HCT116 (cell line): ENCODE data around the gene DENND1A. TPM values are rescaled to one million over a fixed set of nuclear protein-coding genes. Genes with fewer than 3 reads are reported as not detected.

Experiments used
- ATAC-seq: fragments of 200-7000 bp; cut with Tn5 transposase; 2 replicates; pipeline ENCODE4 v1.9.1; 2020; ENCODE audit warnings: mild to moderate bottlenecking, moderate library complexity
- BruUV-seq: library from RNA; stranded (reverse); fragments of 400-500 nt; replicated peaks from 2 replicates; lab custom pipeline; 2021; lab: Mats Ljungman, UMichigan
- CTCF ChIA-PET: fragments of 300-600 bp; sonication (Branson Sonifier 250); formaldehyde crosslinking; loops from one replicate; lab custom pipeline; 2021; ENCODE audit warnings: antibody characterized with exemption; lab: Charles Lee
- POLR2A ChIA-PET: fragments of 300-600, 350-600 bp; sonication (Branson Sonifier 250); formaldehyde crosslinking; loops from one replicate; lab custom pipeline; 2021; ENCODE audit warnings: antibody characterized with exemption; lab: Charles Lee
- RAD21 ChIA-PET, 2 experiments: fragments of 300-600 bp; sonication (Branson Sonifier 250); formaldehyde crosslinking; loops; one replicate each; lab custom pipeline; 2023; ENCODE audit warnings: low total read pairs in 2 of 2; ENCODE audit not compliant: uncharacterized antibody in 2 of 2, unreplicated experiment in 2 of 2, low non-redundant PET in 1 of 2; lab: Charles Lee
- DNase-seq: peaks from one replicate; pipeline ENCODE4 v3.0.0-alpha.2; 2010; ENCODE audit warnings: low read depth, low spot score
- H2AFZ ChIP-seq: fragments of 200-600 bp; shearing (Covaris generic), sonication (generic); 2 replicates; pipeline ENCODE4 v1.6.1; 2017; ENCODE audit warnings: low read depth, mixed run types, mixed read lengths, antibody characterized with exemption, low read length; ENCODE audit not compliant: poor library complexity, severe bottlenecking
- H3K27ac ChIP-seq: 2 replicates; pipeline ENCODE4 v1.5.1; 2012; ENCODE audit warnings: low read depth, low read length
- H3K27me3 ChIP-seq: fragments of 200-600 bp; sonication (generic); 2 replicates; pipeline ENCODE4 v1.6.1; 2016; ENCODE audit warnings: mixed run types, low read length, mixed read lengths; ENCODE audit not compliant: insufficient read depth
- H3K36me3 ChIP-seq, 2 experiments: fragments of 200-500 bp in 1 of 2; fragments of 200-600 bp in 1 of 2; sonication (Bioruptor generic) in 1 of 2; sonication (generic) in 1 of 2; 2 replicates each; pipeline versions ENCODE4 v1.5.1 to v1.6.1; 2014 to 2016; ENCODE audit warnings: low read length in 2 of 2, inconsistent platforms in 1 of 2, mixed read lengths in 1 of 2, mixed run types in 1 of 2; ENCODE audit not compliant: insufficient read depth in 2 of 2, control insufficient read depth in 1 of 2
- H3K4me1 ChIP-seq, 2 experiments: fragments of 200-600 bp in 1 of 2; sonication (generic) in 1 of 2; 2 replicates each; pipeline versions ENCODE4 v1.5.1 to v1.6.1; 2012 to 2017; ENCODE audit warnings: low read length in 2 of 2, inconsistent platforms in 1 of 2, mild to moderate bottlenecking in 1 of 2, mixed read lengths in 1 of 2, mixed run types in 1 of 2, moderate library complexity in 1 of 2; ENCODE audit not compliant: insufficient read depth in 2 of 2, control insufficient read depth in 1 of 2
- H3K4me2 ChIP-seq: fragments of 200-600 bp; sonication (generic); 2 replicates; pipeline ENCODE4 v1.6.1; 2017; ENCODE audit warnings: mixed run types, low read length, mixed read lengths
- H3K4me3 ChIP-seq, 2 experiments: fragments of 200-600 bp in 1 of 2; sonication (generic) in 1 of 2; replicated peaks in 1 of 2; 2 replicates each; pipeline ENCODE4 v1.5.1; 2011 to 2016; ENCODE audit warnings: low read length in 2 of 2, control low read depth in 1 of 2, low read depth in 1 of 2, mild to moderate bottlenecking in 1 of 2, mixed read lengths in 1 of 2, mixed run types in 1 of 2
- H3K79me2 ChIP-seq: fragments of 200-600 bp; sonication (generic); 2 replicates; pipeline ENCODE4 v1.6.1; 2017; ENCODE audit warnings: mild to moderate bottlenecking, mixed run types, low read length, moderate library complexity, mixed read lengths; ENCODE audit not compliant: insufficient read depth
- H3K9ac ChIP-seq: fragments of 200-600 bp; sonication (generic); 2 replicates; pipeline ENCODE4 v1.6.1; 2016; ENCODE audit warnings: low read length, mixed read lengths
- H3K9me2 ChIP-seq: fragments of 200-600 bp; sonication (generic), shearing (Covaris generic); 2 replicates; pipeline ENCODE4 v1.6.1; 2017; ENCODE audit warnings: mixed run types, mild to moderate bottlenecking, moderate library complexity; ENCODE audit not compliant: insufficient read depth
- H3K9me3 ChIP-seq, 2 experiments: fragments of 200-500 bp in 1 of 2; fragments of 200-600 bp in 1 of 2; sonication (Bioruptor generic) in 1 of 2; sonication (generic) in 1 of 2; 2 replicates each; pipeline ENCODE4 v1.6.1; 2014 to 2017; ENCODE audit warnings: low read length in 2 of 2, mixed read lengths in 2 of 2, inconsistent platforms in 1 of 2, low read depth in 1 of 2, mild to moderate bottlenecking in 1 of 2, mixed run types in 1 of 2, moderate library complexity in 1 of 2; ENCODE audit not compliant: control insufficient read depth in 1 of 2, insufficient read depth in 1 of 2
- H4K20me1 ChIP-seq: fragments of 200-600 bp; sonication (generic), shearing (Covaris generic); 2 replicates; pipeline ENCODE4 v1.6.1; 2017; ENCODE audit warnings: mixed run types, mild to moderate bottlenecking, moderate library complexity; ENCODE audit not compliant: insufficient read depth
- ATF3 ChIP-seq: IDR thresholded peaks from 2 replicates; pipeline ENCODE4 v1.6.1; 2012
- CEBPB ChIP-seq: IDR thresholded peaks from 2 replicates; pipeline ENCODE4 v1.6.1; 2012; ENCODE audit warnings: low read depth
- CTCF ChIP-seq, 3 experiments: fragments of 200-600 bp in 1 of 3; sonication (generic) in 1 of 3; IDR thresholded peaks in 2 of 3; conservative IDR thresholded peaks in 1 of 3; 2 replicates each; pipeline ENCODE4 v1.5.1; 2012 to 2017; ENCODE audit warnings: low read depth in 2 of 3, low read length in 2 of 3, antibody characterized with exemption in 1 of 3, borderline replicate concordance in 1 of 3, control low read depth in 1 of 3, mild to moderate bottlenecking in 1 of 3, mixed read lengths in 1 of 3, mixed run types in 1 of 3, moderate library complexity in 1 of 3; ENCODE audit not compliant: insufficient read depth in 1 of 3
- EZH2phosphoT487 ChIP-seq: fragments of 200-600 bp; IDR thresholded peaks from 2 replicates; pipeline ENCODE4 v1.6.1; 2018; ENCODE audit warnings: antibody characterized with exemption, borderline replicate concordance
- FOSL1 ChIP-seq: IDR thresholded peaks from 2 replicates; pipeline ENCODE4 v1.6.1; 2012; ENCODE audit warnings: low read depth
- JUND ChIP-seq: IDR thresholded peaks from 2 replicates; pipeline ENCODE4 v1.6.1; 2012
- POLR2A ChIP-seq: IDR thresholded peaks from 2 replicates; pipeline ENCODE4 v1.7.0; 2011; ENCODE audit warnings: borderline replicate concordance; ENCODE audit not compliant: insufficient read depth, insufficient read length; ENCODE audit errors: extremely low read depth
- REST ChIP-seq: IDR thresholded peaks from 2 replicates; pipeline ENCODE4 v1.6.1; 2012; ENCODE audit warnings: low read depth
- SP1 ChIP-seq: IDR thresholded peaks from 2 replicates; pipeline ENCODE4 v1.6.1; 2012; ENCODE audit warnings: low read depth
- SRF ChIP-seq: IDR thresholded peaks from 2 replicates; pipeline ENCODE4 v1.6.1; 2012; ENCODE audit warnings: low read depth
- ZBTB33 ChIP-seq: IDR thresholded peaks from 2 replicates; pipeline ENCODE4 v1.6.1; 2011; ENCODE audit warnings: mild to moderate bottlenecking, low read length, moderate library complexity; ENCODE audit not compliant: insufficient replicate concordance; ENCODE audit errors: extremely low read depth
- ZNF274 ChIP-seq: fragments of 200-500 bp; sonication (Bioruptor generic); IDR thresholded peaks from 2 replicates; pipeline ENCODE4 v1.6.1; 2014; ENCODE audit warnings: mild to moderate bottlenecking, low read depth, low read length, inconsistent platforms
- intact Hi-C: fragments of 100-400 bp; cut with micrococcal nuclease; formaldehyde crosslinking; loops from 2 replicates; pipeline ENCODE4 v1.10.0; 2022
- total RNA-seq: library from RNA; stranded (reverse); gene quantifications from one replicate; pipeline ENCODE4 v1.2.1, GENCODE V29; 2021; ENCODE audit not compliant: unreplicated experiment

Gene DENND1A
- total RNA-seq, 1 experiment from 2014 or later = 33.0 TPM

- no peak for DNase-seq
- TF ChIP-seq SRF (no peak), ATF3 (no peak)
- TF ChIP-seq, all 23 proteins: peak for 0
- intact Hi-C loops = no loop called here
- H3K36me3 ChIP-seq = no peaks in the 10 kb centered on the region
- no peak overlapping the region for H3K4me2 ChIP-seq
- ChIA-PET RAD21 (no interaction called here), CTCF (no interaction called here), POLR2A (no interaction called here)
- no peak overlapping the region for H3K27ac ChIP-seq
- H3K4me3 ChIP-seq = no peak overlapping the region
- no peaks in the 10 kb centered on the region for H3K79me2 ChIP-seq
- H3K27me3 ChIP-seq = no peaks in the 10 kb centered on the region
- H2AFZ ChIP-seq = no peak overlapping the region
- BruUV-seq = no TSS peak
- no peak for ATAC-seq
- no peak overlapping the region for H3K9ac ChIP-seq
- H3K9me3 ChIP-seq = no peaks in the 10 kb centered on the region
- H4K20me1 ChIP-seq = no peaks in the 10 kb centered on the region
- no peaks in the 10 kb centered on the region for H3K4me1 ChIP-seq
- no peaks in the 10 kb centered on the region for H3K9me2 ChIP-seq
These were observed 273.4 kb downstream of the DENND1A start for GRCh38 chr9:123656565-123656964.

- ATAC-seq = no peak
- POLR2A ChIA-PET = no interaction called here
- Histone ChIP-seq H3K9me3 (no peaks in the 10 kb centered on the region), H4K20me1 (no peaks in the 10 kb centered on the region), H3K9ac (no peak overlapping the region), H3K4me1 (no peaks in the 10 kb centered on the region), H2AFZ (no peak overlapping the region), H3K36me3 (no peaks in the 10 kb centered on the region), H3K4me3 (no peak overlapping the region), H3K79me2 (no peaks in the 10 kb centered on the region), H3K4me2 (no peak overlapping the region), H3K27me3 (no peaks in the 10 kb centered on the region), H3K27ac (no peak overlapping the region), H3K9me2 (no peaks in the 10 kb centered on the region)
- RAD21 ChIA-PET = no interaction called here
- CTCF ChIA-PET = no interaction called here
- intact Hi-C loops = no loop called here
- DNase-seq = no peak
- no TSS peak for BruUV-seq
- TF ChIP-seq ZBTB33 = no peak
- TF ChIP-seq ZNF274 = no peak
- no peak for TF ChIP-seq REST
- TF ChIP-seq JUND = no peak
- TF ChIP-seq CTCF (IDR thresholded peaks at IDR 0.05 in 2 of 3, conservative IDR thresholded peaks at IDR 0.05 in 1 of 3; ENCODE audit: borderline replicate concordance in 1 of 3, insufficient read depth in 1 of 3, low read depth in 2 of 3, low read length in 2 of 3) = no peak
- TF ChIP-seq SP1 = no peak
- no peak for TF ChIP-seq POLR2A
- TF ChIP-seq FOSL1 = no peak
- TF ChIP-seq EZH2phosphoT487 = no peak
- TF ChIP-seq CEBPB = no peak
These were observed 274.1 kb downstream of the DENND1A start for GRCh38 chr9:123655681-123656423.
